ENCODE data around the gene GSG1L.

GSG1L gene

GRCh38 chr16:28091656-28092055 is 28.1 kb upstream of the GSG1L start:
- no peak for DNase-seq

DNA sequence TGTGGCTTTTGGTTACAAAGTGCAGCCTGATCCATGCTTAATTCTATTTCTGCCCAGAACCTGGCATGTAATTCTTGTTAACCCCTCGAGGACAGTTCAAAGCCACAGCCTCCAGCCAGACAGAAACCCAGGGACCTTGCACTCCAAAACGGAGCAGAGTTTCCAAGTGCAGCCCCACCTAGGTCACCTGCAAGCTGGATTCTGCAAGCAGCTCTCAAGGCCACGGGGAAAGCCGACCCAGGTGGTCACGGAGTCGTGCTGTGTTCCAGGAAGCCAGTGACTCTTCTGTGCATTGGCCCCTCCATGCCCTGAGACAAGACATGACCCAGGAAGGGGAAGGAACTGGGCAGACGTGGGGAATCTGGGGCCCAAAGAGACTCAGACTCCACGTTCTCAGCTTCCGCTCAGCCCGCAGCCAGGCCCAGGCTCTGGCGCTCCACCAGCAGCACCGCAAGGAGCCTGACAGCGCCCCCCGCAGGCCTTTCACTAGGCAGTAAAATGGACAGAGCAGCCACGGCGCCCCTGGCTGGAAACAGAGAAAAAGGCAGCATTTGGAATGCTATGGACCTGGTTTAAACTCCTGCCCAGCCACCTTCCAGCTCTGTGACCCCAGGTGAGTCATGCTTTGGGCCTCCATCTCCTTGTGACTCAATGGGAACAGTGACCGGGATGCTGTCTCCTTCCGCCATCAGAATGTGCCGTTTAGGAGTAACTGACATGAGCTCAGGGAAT is 27.3 kb upstream of the GSG1L start:
- peak; percentile 24 for DNase-seq

DNA sequence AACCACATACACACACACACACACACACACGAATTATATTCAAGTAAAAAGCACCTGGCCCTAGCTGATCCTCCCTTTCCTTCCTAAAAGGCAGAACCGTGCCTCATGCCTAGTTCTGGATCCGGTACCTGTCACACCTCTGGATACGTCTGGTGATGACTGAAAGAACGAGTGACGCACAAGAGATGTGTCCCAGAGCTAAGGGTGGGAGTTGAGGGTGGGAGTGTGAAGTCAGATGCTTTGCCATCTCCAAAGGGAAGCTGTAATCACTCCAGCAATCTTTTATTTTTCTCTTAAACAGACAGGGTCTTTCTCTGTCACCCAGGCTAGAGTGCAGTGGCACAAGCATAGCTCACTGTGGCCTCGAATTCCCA is 26.5 kb upstream of the GSG1L start:
- no peak for DNase-seq

DNA sequence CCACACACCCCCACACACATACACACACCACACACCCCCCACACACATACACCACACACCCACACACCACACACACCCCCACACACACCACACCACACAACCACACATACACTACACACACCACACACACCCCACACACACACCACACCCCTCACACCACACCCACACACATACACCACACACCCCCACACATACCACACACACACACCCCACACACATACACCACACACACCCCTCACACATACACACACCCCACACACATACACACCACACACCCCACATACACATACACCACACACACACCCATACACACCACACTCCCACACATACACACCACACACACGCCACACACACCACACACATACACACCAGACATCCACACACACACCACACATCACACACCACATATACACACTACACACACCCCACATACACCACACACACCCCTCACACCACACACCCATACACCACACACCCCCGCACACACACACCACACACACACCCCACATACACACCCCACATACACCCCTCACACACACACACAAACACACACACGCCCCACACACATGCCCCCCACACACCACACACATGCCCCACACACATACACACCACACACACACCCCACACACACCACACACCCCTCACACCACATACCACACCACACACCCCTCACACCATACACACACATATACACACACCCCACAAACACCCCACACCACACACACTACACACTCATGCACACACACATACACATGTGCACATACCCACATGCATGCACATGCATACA is 25.9 kb upstream of the GSG1L start:
- DNase-seq: no peak

DNA sequence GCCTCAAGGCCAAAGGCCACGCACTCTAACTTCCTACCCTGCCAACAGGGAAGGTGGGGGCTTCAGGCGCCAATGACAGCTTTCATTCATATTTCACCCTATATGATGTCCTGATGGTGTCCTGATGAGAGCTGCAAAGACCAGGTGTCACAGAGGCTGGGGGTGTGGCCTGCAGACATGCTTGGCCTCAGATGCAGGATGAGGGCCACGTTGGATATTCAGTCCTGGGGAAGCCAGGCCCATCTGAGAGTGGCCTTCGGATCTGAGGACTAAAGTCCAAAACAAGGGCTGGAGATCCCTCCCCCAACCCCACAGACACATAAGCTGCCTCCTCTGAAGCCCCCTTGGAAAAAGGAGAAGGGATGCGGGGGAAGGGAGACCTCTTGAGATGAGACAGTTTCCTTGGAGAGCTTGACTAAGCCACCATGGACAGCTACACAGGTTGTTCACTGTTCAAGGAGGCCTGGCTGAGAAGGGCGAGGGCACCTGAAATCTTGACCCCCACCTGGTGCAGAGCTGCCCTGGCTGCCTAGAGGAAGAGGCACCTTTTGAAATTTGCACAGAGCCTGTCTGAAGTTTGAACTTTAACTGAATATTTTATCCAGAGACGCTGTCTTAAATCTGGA is 24.3 kb upstream of the GSG1L start:
- DNase-seq: no peak

GRCh38 chr16:28087140-28087660 is 23.7 kb upstream of the GSG1L start:
- no peak for DNase-seq

DNA sequence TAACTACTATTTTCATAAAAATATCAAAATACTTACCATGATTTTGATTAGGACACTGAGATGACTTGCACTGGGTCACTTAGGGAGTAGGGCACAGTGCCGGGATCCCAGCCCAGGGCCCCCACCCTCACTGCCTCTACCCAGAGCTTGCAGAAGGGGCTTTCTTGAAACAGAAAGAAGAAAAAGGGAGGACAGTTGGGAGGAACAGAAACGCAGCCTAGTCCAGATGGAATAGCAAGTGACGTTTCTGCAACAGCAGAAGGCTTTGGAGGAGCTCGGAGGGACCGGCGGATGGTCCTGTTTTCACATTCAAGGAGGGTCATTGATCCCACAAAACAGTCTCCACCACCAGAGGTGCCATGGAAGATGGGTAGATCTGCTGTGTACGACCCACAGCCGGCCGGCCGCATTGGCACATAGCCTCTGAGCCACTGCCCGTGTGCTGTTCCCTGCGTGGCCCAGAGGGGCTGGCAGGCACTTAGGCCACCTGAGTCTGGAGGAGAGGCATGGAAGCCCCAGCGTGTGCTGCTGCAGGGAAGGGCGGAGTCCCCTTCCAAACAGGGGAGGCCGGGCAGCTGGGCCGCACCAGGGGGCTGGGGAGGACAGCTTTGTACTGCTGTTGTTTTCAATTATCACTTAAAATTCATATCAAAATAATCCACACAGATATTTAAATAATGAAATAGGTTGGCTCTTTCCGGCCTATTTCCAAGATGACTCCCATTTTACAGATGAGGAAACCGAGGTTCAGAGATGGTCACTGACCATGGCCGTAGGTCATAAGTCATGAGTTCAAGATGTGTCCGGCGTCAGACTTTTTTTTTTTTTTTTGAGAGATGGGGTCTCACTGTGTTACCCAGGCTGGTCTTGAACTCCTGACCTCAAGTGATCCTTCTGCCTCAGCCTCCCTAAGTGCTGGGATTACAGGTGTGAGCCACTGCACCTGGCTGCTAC is 22.9 kb upstream of the GSG1L start:
- no peak for DNase-seq

DNA sequence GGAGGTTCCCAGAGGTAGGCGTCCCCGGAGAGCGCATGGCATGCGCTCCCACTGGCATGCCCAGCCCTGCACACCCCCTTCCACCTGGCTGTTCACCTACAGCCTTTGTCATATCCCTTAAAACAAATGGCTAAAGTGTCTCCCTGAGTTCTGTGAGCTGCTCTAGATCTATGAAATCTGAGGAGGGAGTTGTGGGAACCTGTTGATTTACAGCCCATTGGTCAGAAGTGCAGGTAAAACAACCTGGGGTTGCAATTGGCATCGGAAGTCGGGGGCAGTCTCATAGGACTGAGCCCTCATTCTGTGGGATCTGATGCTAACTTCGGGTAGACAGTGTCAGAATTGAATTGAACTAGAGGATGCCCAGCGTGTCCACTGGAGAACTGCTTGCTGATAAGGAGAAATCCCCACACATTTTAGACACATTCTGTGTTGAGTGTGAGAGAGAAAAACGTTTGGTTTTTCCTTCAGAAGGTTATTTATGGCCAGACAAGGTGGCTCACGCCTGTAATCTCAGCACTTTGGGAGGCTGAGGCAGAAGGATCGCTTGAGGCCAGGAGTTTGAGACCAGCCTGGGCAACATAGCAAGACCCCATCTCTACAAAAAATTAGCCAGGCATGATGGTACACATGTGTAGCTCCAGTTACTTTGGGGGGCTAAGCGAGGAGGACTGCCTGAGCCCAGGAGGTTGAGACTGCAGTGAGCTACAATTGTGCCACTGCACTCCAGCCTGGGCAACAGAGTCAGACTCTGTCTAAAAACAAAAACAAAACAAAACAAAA is 22.1 kb upstream of the GSG1L start:
- no peak for DNase-seq

DNA sequence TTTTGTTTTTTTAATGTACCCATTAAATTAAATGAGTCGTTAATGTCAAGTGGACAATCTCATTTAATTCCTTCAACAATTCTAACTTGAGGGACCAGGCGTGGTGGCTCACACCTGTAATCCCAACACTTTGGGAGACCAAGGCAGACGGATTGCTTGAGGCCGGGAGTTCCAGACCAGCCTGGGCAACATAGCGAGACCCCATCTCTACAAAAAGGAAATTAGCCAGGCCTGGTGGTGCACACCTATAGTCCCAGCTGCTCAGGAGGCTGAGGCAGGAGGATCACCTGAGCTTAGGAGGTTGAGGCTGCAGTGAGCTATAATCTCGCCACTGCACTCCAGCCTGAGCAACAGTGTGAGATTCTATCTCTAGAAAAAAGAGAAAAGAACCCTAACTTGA is 20.7 kb upstream of the GSG1L start:
- DNase-seq: no peak

DNA sequence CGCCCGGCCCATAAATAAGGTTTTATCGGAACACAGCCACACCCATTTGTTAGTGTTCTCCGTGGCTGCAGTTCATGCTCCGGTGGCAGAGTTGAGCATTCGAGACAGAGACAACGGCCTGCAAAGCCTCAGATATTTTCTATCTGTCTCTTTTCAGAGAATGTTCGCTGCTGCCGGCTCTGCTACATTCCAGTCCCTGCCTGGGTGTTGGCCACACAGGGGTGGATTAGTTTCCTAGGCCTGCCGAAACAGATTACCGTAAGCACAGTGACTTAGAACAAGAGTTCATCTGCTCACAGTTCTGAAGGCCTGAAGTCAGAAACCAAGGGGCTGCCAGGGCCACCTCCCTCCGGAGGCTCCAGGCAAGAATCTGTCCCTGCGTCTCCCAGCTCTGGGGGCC is 19.1 kb upstream of the GSG1L start:
- DNase-seq: no peak

- DNase-seq: no peak
These were observed 18.0 kb upstream of the GSG1L start for GRCh38 chr16:28081391-28081968.

DNA sequence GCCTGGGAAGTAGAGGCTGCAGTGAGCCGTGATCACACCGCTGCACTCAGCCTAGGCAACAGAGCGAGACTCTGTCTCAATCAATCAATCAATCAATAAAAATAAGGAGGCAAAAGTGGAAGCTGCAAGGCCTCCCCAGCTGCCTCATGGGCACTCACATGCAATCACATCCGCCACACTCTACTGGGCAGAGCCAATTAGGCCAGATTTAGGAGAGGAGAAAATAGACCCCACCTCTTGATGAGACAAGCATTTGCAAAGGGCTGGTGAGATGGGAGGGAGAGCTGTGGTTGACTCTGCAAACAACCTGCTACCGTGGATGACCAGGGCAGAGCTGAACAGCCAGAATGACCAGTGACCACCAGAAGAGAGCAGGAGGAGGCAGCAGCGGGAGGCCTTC is 14.7 kb upstream of the GSG1L start:
- DNase-seq: no peak

GRCh38 chr16:28073836-28074235 is 10.3 kb upstream of the GSG1L start:
- DNase-seq: no peak

GRCh38 chr16:28072087-28072486 is 8.6 kb upstream of the GSG1L start:
- no peak for DNase-seq

- DNase-seq: no peak
These were observed 6.7 kb upstream of the GSG1L start for GRCh38 chr16:28069971-28070794.

DNA sequence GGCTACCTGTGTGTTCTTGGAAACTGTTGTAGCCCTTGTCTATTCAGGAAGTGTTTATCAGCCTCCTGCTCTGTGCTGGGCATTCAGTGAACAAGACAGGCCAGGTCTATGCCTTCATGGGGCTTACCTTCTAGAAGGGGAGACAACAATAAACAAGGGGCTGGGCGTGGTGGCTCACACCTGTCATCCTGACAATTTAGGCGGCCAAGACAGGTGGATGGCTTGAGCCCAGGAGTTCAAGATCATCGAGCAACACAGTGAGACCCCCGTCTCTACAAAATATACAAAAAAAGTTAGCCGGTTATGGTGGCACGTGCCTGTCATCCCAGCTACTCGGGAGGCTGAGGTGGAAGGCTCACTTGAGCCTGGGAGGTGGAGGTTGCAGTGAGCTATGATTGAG is 5.5 kb upstream of the GSG1L start:
- no peak for DNase-seq

- peak; percentile 50 for DNase-seq
These were observed 4.3 kb upstream of the GSG1L start for GRCh38 chr16:28067604-28068379.

- no peak for DNase-seq
These were observed 1.3 kb upstream of the GSG1L start for GRCh38 chr16:28064706-28065249.

DNA sequence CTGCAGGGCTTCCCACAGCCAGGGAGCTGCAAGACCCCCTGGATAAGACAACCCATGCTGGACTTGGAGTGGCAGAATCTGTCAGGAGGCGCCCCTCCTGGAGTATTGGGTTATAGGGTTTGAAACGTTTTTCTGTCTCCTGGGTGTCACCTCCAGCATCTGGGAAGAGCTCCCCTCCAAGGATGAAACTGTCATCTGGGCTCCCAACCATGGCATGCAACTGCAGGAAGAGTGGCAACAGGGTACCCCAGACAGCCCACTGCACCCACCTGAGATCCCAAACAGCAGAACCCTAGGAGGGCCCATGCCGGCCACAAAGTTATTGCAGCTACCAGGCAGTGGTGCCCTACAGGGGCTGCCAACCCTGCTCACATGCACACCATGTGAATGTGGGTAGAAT is 636 bp upstream of the GSG1L start:
- DNase-seq: no peak
